Retinal pigment epithelial cell (primary cell): ENCODE data around the gene OASL.

Experiments used
- DNase-seq: peaks from one replicate; pipeline ENCODE4 v3.0.0-alpha.2; 2010; ENCODE audit warnings: low read depth
- H3K4me3 ChIP-seq: 2 replicates; pipeline ENCODE4 v1.5.1; 2011; ENCODE audit warnings: mild to moderate bottlenecking, low read length, control low read depth, moderate library complexity
- TF ChIP-seq, protein P1 (sequence below): conservative IDR thresholded peaks from 2 replicates; pipeline ENCODE4 v1.5.1; 2011; ENCODE audit warnings: low read depth, low read length, control low read depth, inconsistent platforms

OASL gene

DNA sequence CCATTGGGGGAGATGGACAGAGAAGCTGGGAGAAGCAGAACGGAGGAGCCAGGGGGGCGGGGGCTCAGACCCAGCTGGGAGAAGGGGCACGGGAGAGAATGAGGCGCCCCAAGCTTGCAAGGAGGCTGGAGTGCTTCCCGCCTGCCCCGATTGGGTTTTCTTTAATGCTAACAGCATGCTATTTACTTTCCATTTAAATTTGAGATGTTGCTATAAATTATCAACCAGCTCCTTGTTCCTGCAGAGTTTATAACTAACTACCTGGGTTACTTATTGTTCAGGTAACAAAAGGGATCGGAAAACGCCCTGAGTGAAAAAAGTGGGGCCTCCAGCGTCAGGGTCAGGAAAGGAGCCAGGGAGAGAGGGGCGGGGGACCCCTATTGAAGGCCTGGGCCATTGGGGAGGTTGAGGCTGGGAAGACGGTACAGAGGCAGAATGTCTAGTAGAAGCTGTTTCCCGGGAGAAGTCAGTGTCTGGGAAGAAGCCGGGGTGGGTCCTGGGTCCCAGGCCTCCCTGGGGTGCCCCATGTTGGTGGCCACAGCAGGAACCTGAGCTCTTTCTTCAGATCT lies 58.2 kb downstream of the OASL start:
- H3K4me3 ChIP-seq = no peak overlapping the region
- no peak for DNase-seq
- TF ChIP-seq, protein P1, sequence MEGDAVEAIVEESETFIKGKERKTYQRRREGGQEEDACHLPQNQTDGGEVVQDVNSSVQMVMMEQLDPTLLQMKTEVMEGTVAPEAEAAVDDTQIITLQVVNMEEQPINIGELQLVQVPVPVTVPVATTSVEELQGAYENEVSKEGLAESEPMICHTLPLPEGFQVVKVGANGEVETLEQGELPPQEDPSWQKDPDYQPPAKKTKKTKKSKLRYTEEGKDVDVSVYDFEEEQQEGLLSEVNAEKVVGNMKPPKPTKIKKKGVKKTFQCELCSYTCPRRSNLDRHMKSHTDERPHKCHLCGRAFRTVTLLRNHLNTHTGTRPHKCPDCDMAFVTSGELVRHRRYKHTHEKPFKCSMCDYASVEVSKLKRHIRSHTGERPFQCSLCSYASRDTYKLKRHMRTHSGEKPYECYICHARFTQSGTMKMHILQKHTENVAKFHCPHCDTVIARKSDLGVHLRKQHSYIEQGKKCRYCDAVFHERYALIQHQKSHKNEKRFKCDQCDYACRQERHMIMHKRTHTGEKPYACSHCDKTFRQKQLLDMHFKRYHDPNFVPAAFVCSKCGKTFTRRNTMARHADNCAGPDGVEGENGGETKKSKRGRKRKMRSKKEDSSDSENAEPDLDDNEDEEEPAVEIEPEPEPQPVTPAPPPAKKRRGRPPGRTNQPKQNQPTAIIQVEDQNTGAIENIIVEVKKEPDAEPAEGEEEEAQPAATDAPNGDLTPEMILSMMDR = no peak

DNA sequence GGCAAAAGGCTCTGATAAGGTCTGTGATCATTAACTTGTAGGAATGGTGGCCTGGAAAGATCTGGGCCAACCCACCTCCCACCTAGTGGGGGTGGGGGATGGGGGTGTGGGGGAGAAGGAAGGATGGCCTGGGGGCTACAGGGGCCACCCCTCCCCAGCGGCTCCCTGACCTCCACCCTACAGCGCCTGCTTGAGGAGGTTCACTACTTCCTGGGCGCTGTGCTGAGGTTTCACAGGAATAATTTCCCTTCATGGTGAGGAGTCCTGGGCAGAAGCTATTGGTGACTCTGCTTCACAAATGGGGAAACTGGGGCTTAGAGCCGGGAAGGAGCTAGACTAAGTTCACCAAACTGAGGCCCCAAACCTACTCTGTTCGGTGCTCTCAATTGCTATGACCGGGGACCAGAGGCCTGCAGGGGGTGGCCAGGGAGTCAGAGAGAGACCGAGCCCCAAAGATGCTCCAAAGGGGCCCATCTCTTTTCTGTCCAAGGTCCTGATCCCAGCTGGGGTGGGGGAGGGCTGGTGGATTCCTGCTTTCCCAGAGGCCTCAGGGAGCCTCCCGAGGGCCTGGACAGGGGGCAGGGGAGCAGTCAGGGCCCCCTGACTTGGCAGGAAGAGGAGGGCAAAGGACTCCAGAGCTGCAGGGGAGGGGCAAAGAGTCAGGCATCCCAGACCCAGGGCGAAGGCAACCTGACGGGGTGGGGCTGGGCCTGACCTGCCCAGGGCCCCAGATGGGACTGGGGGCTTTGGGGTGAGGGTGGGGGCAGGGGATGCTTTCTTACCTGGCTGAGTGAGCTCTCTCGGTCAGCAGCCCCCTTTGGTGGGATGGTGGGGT lies 59.0 kb downstream of the OASL start:
- DNase-seq = no peak
- H3K4me3 ChIP-seq = no peak overlapping the region
- TF ChIP-seq, protein P1 = no peak

DNA sequence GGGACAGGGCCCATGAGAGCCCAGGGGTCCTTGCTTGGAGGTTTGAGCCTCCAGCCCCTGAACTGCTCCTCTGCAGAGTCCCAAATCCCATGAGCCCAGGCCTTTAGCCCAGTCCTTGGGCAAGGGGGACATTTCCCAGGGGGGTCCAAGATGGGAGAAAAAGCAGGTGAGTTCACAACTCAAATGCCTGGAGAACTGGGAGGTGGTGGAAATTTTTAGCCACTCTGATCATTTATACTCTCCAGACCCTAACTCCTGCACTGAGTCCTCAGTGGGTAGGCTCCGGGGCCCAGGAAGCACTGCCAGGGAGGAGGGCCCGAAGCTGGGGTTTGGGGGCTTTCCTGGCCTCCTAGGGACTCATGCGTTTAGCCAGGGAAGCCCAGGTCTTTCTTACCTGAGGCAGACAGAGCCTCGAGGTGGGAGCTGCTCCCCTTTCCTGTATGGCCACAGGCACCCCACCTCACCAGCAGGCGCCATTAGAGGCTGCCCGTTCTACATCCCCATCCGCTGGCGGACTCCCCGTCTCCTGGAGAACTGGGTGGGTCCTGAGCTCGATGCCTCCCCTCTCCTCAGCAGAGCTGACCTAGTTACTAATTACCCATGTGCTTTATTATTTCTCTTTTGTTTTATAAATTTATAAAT lies 59.7 kb downstream of the OASL start:
- DNase-seq = no peak
- TF ChIP-seq, protein P1 = no peak
- no peak overlapping the region for H3K4me3 ChIP-seq

DNA sequence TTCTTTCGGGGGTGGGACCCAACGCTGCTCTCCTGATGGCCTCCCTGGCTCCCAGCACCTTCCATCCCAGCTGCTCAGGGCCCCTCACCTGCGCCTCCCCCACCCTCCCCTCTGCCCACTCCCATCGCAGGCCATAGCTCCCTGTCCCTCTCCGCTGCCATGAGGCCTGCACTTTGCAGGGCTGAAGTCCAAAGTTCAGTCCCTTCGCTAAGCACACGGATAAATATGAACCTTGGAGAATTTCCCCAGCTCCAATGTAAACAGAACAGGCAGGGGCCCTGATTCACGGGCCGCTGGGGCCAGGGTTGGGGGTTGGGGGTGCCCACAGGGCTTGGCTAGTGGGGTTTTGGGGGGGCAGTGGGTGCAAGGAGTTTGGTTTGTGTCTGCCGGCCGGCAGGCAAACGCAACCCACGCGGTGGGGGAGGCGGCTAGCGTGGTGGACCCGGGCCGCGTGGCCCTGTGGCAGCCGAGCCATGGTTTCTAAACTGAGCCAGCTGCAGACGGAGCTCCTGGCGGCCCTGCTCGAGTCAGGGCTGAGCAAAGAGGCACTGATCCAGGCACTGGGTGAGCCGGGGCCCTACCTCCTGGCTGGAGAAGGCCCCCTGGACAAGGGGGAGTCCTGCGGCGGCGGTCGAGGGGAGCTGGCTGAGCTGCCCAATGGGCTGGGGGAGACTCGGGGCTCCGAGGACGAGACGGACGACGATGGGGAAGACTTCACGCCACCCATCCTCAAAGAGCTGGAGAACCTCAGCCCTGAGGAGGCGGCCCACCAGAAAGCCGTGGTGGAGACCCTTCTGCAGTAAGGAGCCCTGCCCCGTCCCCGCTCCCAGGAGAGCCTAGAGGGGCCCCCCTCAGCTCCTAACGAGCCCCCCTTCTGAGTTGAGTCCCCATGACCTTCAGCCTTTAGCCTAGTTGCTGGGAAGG lies 60.5 kb downstream of the OASL start, which contains the start of gene HNF1A:
HNF1A (plus strand) TSS at position 248 of the 924 bp plus-strand sequence; CDS start at position 474, 226 bp downstream.
- no peak for DNase-seq
- TF ChIP-seq, protein P1 = no peak
- H3K4me3 ChIP-seq = no peak within 1 kb of the TSS

DNA sequence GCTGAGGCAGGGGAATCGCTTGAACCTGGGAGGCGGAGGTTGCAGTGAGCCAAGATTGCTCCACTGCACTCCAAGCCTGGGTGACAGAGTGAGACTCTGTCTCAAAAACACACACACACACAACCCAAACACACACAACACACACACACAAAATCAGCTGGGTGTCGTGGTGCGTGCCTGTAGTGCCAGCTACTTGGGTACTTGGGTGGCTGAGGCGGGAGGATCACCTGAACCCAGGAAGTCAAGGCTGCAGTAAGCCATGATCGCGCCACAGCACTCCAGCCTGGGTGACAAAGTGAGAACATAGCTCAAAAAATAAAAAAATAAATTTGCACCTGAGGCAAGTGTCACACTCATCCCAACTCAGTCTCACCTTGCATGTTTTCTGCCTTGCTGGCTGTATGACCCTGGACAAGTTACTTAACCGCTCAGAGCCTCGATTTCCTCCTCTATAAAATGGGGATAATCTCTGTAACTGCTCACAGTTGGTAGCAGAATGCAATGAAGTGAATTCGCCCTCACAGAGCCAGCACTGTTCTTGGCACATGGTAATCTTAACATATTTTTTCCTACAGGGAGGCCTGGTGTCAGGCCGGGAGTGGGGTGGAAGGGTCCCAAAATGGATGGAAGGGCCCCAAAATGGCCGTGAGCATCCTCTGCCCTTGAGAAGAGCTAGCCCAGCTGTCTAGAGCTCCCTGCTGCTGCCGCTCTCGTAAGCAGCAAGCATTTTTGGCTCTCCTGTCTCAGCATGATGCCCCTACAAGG lies 61.3 kb downstream of the OASL start:
- DNase-seq = no peak
- no peak overlapping the region for H3K4me3 ChIP-seq

More for the DNA sequence above, 61.3 kb downstream of the OASL start:
- TF ChIP-seq, protein P1 = no peak
